Head of caudate nucleus (tissue), 42 donors: ENCODE data around the gene ASPSCR1.

Experiments
- DNase-seq, 42 donors: peaks; one replicate each; pipeline versions ENCODE4 v3.0.0 to v3.0.0-alpha.2; 2020 to 2021; ENCODE audit warnings: mixed read lengths in 7 of 42
- intact Hi-C: fragments of 100-400 bp; cut with DNase I; formaldehyde crosslinking; loops from one replicate; pipeline ENCODE4 v1.15.0; 2022

The ASPSCR1 gene

GRCh38 chr17:82039695-82040299 is 62.4 kb downstream of the ASPSCR1 start:
- intact Hi-C loops = no loop called here
- no peak for DNase-seq

- DNase-seq = no peak
- intact Hi-C loops = no loop called here
These were observed 63.9 kb downstream of the ASPSCR1 start for GRCh38 chr17:82041144-82041814.

GRCh38 chr17:82042649-82043048 is 65.2 kb downstream of the ASPSCR1 start:
- no peak for DNase-seq
- intact Hi-C loops = no loop called here

DNA sequence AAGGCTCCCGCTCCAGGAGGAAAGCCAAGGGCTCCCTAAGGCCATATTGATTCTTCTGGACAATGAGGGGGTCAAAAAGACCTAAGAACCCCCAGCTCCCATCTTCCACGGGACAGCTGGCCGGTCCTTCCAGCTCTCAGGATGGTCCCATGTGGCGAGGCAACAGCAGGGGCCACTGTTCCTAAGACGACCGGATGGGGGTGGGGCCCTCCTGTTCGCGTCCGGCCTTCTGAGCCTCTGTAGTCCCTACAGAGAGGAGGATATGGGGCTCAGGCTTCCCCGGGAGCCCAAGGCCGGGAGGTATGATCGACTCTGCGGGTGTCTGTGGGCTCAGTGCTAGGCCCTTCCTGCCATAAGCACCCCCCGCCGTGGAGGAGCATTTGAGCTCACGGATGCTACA is 66.1 kb downstream of the ASPSCR1 start:
- DNase-seq = no peak
- intact Hi-C loops = no loop called here

DNA sequence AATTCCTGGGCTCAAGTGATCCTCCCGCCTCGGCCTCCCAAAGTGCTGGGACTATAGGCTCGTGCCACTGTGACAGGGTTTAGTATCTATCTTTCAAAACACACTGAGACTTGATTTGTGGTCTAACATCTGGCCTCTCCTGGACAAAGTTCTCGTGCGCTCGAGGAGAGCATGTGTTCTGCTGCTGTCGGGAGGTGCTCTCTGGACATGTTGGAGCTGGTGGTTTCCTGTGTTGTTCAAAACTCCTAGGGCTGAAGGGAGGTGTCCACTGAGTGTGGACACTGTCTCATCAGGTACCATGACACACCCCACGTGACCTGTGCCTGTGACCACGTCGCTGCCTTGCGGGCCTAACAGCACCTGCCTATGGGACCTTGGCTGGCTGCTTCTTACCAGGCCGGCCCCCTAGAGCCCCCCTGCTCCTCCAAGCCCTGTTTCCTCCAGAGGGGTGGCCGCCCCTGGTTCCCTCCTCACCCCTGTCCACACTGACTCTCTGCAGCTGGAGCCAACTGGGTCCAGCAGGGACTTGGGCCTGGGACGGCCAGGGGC is 68.6 kb downstream of the ASPSCR1 start:
- intact Hi-C loops = no loop called here
- DNase-seq = no peak

DNA sequence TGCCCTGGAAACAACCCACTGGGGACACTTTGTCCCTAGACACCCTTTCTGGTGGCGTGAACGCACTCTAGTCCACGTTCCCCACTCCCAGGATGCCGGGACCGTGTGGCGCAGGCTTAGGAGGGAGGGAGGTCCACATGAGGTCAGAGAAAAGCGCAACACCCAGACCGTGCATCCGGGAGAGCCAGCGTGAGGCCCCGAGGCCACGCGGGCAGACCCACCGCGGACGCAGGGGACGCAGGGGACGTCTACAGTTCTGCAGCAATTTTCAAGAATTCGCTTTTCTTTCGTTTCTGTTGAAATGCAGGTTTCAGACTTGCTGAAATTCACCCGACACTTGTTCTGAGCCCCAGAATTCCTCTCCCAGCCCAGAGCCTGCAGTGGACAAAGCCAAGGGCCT is 69.5 kb downstream of the ASPSCR1 start:
- intact Hi-C loops = no loop called here
- DNase-seq = no peak

GRCh38 chr17:82047379-82047778 is 70.0 kb downstream of the ASPSCR1 start:
- intact Hi-C loops = no loop called here

GRCh38 chr17:82047914-82048570 is 70.6 kb downstream of the ASPSCR1 start:
- DNase-seq = no peak
- intact Hi-C loops = no loop called here

More at GRCh38 chr17:82047379-82047778, 70.0 kb downstream of the ASPSCR1 start:
- no peak for DNase-seq

GRCh38 chr17:82048571-82048971 is 71.1 kb downstream of the ASPSCR1 start:
- intact Hi-C loops = no loop called here
- DNase-seq = no peak

DNA sequence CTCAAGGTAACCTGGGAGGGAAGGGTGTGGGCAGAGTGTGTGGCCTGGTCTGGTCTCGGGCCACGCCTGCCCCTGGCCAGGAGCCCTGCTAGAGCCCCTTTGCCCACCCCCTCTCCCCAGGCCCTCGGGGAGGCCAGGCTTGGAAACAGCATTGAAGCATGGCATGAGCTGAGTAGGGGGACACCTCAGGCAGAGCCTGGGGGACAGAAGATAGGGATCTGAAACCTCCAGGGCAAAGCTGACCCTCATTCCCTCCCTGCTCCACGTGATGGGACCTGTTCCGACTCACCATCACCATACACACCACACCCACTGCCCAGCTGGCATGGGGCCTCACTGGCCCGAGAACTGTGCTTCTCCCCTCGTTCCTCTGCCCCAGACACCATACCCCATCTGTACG is 71.7 kb downstream of the ASPSCR1 start:
- intact Hi-C loops = no loop called here

GRCh38 chr17:82049521-82049971 is 72.1 kb downstream of the ASPSCR1 start:
- intact Hi-C loops = no loop called here
- no peak for DNase-seq

More for the DNA sequence above, 71.7 kb downstream of the ASPSCR1 start:
- no peak for DNase-seq

DNA sequence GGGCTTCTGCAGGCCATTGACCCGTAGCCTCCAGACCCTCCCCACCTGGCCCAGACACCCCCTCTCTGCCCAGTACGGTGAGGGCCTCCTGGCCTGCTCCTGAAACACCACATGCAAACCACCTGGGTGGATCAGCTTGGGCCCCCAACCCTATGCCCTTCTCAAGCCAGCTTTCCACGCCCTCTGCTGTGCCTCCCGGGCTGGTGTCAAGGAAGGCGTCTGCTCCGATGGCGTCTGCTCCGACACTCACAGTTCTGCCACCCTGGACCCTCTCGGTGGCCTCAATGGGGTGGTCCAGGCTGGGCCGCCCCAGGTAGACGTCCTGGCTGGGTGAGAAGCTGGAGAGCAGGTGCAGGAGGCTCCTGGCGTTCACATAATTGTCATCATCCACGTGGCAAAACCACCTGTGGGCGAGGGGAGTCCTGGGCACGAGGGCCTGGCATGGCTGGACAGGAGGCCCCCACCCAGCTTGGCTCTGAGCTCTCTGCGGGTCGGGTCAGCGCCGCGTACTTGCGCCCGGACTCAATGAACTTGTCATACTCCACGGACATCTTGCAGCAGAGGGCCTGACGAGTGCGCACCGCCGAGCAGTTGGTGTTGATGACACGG is 72.8 kb downstream of the ASPSCR1 start:
- DNase-seq = no peak
- intact Hi-C loops = no loop called here

DNA sequence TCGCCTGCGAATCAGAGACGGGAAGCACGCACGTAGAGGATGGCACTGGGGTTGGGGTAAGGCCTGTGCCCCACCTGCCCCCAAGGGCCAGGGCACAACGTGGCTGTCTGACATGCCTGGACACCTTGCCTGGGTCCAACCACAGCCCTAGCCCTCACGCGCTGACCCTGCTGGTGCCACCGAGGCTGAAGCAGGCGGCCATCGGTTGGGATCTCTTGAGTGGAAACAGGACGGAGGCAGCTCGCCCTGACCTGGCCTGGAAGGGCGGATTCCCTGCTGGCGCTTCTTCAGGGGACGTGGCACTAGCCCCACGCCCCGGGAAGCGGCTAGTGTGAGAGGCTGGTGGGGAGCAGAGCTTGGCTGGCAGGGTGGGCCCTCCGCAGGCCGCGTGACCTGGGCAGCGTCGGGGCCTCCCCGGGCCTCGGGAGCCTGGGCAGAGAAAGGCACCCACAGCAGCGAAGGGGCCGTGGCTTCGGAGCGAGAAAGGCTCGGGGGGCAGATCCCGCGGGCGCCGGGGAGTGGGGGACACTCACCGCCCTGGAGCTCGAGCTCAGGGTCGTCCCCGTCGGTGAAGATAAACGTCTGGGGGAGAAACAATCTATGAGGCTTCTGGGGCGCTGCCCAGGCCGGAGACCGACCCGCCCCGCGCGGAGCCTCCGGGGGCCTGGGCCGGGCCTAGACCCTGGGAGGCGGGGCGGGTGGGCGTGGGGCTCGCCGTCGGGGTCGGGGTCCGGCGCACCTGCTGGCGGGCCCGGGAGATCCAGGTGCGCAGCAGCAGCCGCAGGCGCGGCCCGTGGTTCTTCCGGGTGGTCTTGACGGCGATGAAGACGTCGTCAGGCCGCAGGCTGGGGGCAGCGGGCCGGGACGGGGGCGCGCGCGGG is 73.6 kb downstream of the ASPSCR1 start:
- intact Hi-C loops = no loop called here
- no peak for DNase-seq

DNA sequence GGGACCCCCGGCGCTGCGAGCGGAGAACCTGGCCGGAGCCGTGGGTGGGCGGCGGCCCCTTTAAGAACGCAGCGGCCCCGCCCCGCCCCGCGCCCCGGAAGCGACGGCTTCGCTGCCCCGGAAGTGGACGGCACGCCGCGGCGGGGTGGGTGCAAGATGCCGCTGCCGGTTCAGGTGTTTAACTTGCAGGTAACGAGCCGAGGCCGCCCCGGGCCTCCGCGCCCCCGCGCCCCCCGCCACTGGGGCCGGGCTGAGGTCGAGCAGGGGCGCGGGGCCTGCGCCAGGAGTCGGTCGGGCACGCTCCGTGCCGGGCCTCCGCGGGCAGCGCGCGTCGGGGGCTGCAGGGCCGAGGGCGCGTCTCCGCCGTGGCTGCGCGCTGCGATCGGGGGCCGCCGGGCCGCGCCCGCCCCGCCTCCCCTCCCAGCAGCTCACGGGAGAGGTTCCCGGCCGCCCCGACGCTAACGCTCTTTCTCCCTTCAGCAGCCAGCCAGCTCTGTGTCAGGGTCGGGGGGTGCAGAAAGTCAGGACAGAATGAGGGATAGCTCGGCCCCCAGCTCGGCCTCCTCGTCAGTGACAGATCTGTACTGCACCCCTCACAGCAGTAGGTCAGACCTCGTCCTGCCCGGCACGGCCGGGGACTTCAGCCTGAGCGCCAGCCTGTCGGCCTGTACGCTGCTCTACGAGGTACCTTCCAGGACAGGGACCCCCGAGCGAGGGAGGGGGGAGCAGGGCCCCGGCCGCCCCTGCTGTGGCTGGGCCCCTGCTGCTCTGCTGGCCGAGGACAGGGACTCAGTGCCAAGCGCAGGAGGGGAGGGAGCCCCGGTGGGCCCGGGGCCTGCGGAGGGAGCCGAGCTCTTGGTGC is 74.6 kb downstream of the ASPSCR1 start, which contains the start of the genes GPS1 and RFNG:
TSS of gene GPS1 (plus strand) at position 123 of the 862 bp plus-strand sequence. CDS start at position 157, 34 bp downstream.
TSS of gene RFNG (minus strand) at position 36 of the 862 bp plus-strand sequence. CDS start 45 bp downstream, outside the sequence.
- intact Hi-C loops = no loop called here
- DNase-seq = peak; percentile 60 to 93 (median 86)

- DNase-seq = no peak
- intact Hi-C loops = no loop called here
These were observed 75.2 kb downstream of the ASPSCR1 start for GRCh38 chr17:82052638-82053059.

- intact Hi-C loops = no loop called here
- no peak for DNase-seq
These were observed 75.7 kb downstream of the ASPSCR1 start for GRCh38 chr17:82053130-82053529.

DNA sequence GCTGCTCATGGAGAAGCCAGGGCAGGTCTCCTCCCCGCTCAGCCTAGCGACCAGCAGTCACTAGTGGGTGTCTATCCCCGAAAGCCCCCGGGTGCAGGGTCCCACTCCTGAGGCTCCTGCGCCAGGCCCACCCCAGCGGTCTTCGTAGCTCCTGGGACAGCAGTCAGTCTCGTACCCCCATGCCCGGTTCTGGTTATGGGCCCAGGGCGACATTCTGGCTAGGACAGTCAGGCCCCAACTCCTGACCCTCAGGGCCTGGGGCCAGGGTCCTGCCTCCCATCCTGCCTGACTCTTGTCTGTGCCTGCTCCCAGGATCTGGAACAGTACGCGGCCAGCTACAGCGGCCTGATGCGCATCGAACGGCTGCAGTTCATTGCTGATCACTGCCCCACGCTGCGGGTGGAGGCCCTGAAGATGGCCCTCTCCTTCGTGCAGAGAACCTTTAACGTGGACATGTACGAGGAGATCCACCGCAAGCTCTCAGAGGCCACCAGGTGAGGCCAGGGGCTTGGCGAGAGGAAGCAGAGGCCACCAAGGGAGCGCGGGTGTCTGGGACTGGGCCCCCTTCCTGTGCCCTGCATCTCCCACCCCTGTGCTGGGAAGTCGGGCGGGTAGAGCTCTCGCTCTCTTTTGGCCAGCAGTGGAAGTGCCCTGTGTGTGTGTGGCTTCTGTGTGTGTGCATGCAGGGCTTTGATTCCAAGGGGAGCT is 76.3 kb downstream of the ASPSCR1 start:
- DNase-seq = no peak
- intact Hi-C loops = no loop called here
